ENCODE results near the gene NTSR1. TPM values are rescaled to one million over a fixed set of nuclear protein-coding genes. Genes with fewer than 3 reads are reported as not detected.

The NTSR1 gene
- total and polyA plus RNA-seq, 2 of the 8 experiments (the other 6 are each of a cell fraction or from before 2014, with no cell fraction given): 0.53 to 0.89 TPM

DNA sequence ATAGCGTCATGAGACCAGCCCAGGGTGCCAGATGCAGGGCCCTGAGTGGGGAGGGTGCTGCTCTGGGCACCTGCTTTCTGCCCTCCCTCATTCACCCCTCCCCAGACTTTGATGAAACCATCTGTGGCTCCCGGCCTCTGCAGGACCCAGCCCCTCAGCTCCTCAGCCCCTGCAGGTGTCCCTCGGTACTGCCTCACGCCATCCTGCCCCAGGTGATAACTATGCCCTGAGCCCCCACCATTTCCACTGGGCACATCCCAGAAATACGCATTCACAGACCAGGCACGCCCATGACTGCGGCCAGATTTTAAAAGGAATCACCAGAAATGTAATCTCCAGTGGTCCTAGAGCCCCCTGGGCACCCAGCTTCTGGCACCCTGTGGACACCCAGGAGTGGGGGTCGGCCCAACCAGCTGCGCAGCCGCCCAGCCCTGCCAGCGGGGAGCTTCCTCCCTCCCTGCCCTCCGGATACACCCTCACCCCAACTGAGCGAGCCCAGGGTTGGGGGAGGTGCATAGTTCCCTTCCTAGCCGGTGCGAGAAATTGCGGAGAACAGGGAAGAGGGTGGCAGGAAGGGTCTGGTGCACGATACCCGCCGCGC is 615 bp upstream of the NTSR1 start:
- Histone ChIP-seq H3K9me3 (ENCODE audit: insufficient read depth in 2 of 2, low read depth in 1 of 2, low read length in 1 of 2) (no peaks in the 10 kb centered on the region), H2AFZ (ENCODE audit: low read length) (no peak overlapping the region), H3K14ac (ENCODE audit: insufficient read length) (no peak overlapping the region), H4K91ac (replicated peaks; ENCODE audit: insufficient read length, low read length) (no peak overlapping the region), H3K79me1 (ENCODE audit: low read depth, low read length) (no peaks in the 10 kb centered on the region), H3K56ac (replicated peaks; ENCODE audit: insufficient read length, low read depth, low read length) (no peak overlapping the region), H2AK5ac (ENCODE audit: low read depth, low read length) (no peak overlapping the region), H3K27me3 (replicated peaks in 1 of 4; ENCODE audit: control insufficient read depth in 3 of 4, extremely low read depth in 1 of 4, insufficient read depth in 3 of 4, low read length in 3 of 4) (peaks cover 22 to 40% (median 30%) of the 10 kb centered on the region in 4 experiments), H2BK12ac (ENCODE audit: low read depth, low read length) (peak overlapping the region; percentile 50; the same call in 1 of the 2 replicates), H3K36me3 (ENCODE audit: control insufficient read depth in 2 of 4, insufficient read depth in 4 of 4, low read length in 3 of 4) (no peaks in the 10 kb centered on the region), H4K5ac (ENCODE audit: insufficient read length, low read depth, low read length) (no peak overlapping the region), H2BK5ac (ENCODE audit: low read depth, low read length) (peak overlapping the region; percentile 44; the same call in 1 of the 2 replicates), H3K79me2 (ENCODE audit: control insufficient read depth in 1 of 2, insufficient read depth in 2 of 2, low read length in 2 of 2) (no peaks in the 10 kb centered on the region), H3K23ac (ENCODE audit: insufficient read length) (no peak overlapping the region), H4K20me1 (replicated peaks in 1 of 2; ENCODE audit: control insufficient read depth in 1 of 2, insufficient read depth in 2 of 2, low read length in 2 of 2) (peaks cover 3 to 5% of the 10 kb centered on the region in 2 experiments), H2BK20ac (ENCODE audit: low read length) (no peak overlapping the region), H2BK120ac (replicated peaks; ENCODE audit: low read depth, low read length) (no peak overlapping the region), H3K18ac (ENCODE audit: extremely low read depth, low read length) (no peak overlapping the region; the same call in 1 of the 2 replicates), H3K9ac (replicated peaks in 1 of 4; ENCODE audit: extremely low read depth in 1 of 4, low read depth in 3 of 4, low read length in 3 of 4) (no peak overlapping the region; a peak in 1 of 7 replicates), H3K4me2 (ENCODE audit: insufficient read depth in 1 of 2, low read depth in 2 of 2, low read length in 2 of 2) (peak overlapping the region; percentile 68 to 84), H3K4me3 (ENCODE audit: extremely low read depth in 1 of 4, insufficient read depth in 2 of 4, low read depth in 3 of 4, low read length in 4 of 4) (peak overlapping the region; percentile 15 to 56 (median 48)), H4K8ac (ENCODE audit: extremely low read depth, insufficient read depth, low read length) (no peak overlapping the region; the same call in 1 of the 2 replicates), H3K4ac (replicated peaks; ENCODE audit: insufficient read length, low read depth, low read length) (no peak overlapping the region), H3K27ac (ENCODE audit: low read depth, low read length) (no peak overlapping the region), H3K4me1 (replicated peaks in 1 of 4; ENCODE audit: control insufficient read depth in 3 of 4, insufficient read depth in 4 of 4, low read length in 3 of 4) (peaks cover 0 to 8% (median 7%) of the 10 kb centered on the region in 4 experiments; a peak in 5 of 7 replicates), H3K23me2 (ENCODE audit: low read depth, low read length) (peaks cover 11% of the 10 kb centered on the region; the same call in 1 of the 2 replicates), H2BK15ac (ENCODE audit: low read length) (peak overlapping the region; percentile 92; the same call in 1 of the 2 replicates)
- CTCF ChIA-PET (ENCODE audit: partially characterized antibody): interaction anchor here (0.8 to 4.7 kb wide), 35 partner anchors 10 to 195 kb away, joined by 3 to 38 read pairs (median 4); no protein-coding TSS in a partner anchor
- WGBS, 2 experiments (ENCODE audit: extremely low coverage in 1 of 2, insufficient coverage in 1 of 2, insufficient read length in 1 of 2, insufficient replicate concordance in 2 of 2, low coverage in 1 of 2, low lambda C conversion rate in 2 of 2, missing lambda C conversion rate in 1 of 2): 7% methylated on average over 11 of the region's 20 CpGs; no CpG with 5 or more reads in 1 of the 2 experiments
- DNase-seq (ENCODE audit: low read depth in 1 of 2, low spot score in 2 of 2) (peak in 1 of 2 experiments; percentile 86), FAIRE-seq (no peak)
- POLR2A ChIA-PET (ENCODE audit: partially characterized antibody): interaction anchor here (1.0 to 1.5 kb wide), 3 partner anchors 11 to 107 kb away, joined by 3 to 4 read pairs (median 4); no protein-coding TSS in a partner anchor
- TF ChIP-seq, protein P1, sequence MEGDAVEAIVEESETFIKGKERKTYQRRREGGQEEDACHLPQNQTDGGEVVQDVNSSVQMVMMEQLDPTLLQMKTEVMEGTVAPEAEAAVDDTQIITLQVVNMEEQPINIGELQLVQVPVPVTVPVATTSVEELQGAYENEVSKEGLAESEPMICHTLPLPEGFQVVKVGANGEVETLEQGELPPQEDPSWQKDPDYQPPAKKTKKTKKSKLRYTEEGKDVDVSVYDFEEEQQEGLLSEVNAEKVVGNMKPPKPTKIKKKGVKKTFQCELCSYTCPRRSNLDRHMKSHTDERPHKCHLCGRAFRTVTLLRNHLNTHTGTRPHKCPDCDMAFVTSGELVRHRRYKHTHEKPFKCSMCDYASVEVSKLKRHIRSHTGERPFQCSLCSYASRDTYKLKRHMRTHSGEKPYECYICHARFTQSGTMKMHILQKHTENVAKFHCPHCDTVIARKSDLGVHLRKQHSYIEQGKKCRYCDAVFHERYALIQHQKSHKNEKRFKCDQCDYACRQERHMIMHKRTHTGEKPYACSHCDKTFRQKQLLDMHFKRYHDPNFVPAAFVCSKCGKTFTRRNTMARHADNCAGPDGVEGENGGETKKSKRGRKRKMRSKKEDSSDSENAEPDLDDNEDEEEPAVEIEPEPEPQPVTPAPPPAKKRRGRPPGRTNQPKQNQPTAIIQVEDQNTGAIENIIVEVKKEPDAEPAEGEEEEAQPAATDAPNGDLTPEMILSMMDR (IDR thresholded peaks at IDR 0.05; ENCODE audit: control extremely low read depth in 1 of 3, insufficient read depth in 1 of 3, low read depth in 1 of 3, low read length in 3 of 3): peak; percentile 65 to 79 (median 67)
- no peak for TF ChIP-seq SUZ12 (IDR thresholded peaks at IDR 0.05; ENCODE audit: low read length)
- peak; percentile 43 to 48; a peak in 3 of 4 replicates for TF ChIP-seq RAD21 (IDR thresholded peaks at IDR 0.05 in 1 of 2, conservative IDR thresholded peaks at IDR 0.05 in 1 of 2; ENCODE audit: low read depth in 2 of 2, low read length in 2 of 2)
- no peak for TF ChIP-seq CTBP2 (IDR thresholded peaks at IDR 0.05; ENCODE audit: borderline replicate concordance, insufficient read depth, insufficient read length, low read length)
- TF ChIP-seq HDAC2 (IDR thresholded peaks at IDR 0.05; ENCODE audit: borderline replicate concordance in 1 of 2, low read depth in 2 of 2, low read length in 2 of 2): no peak
- peak; percentile 40 for TF ChIP-seq KDM4A (IDR thresholded peaks at IDR 0.05; ENCODE audit: low read depth, low read length, severe bottlenecking)
- TF ChIP-seq SP2 (IDR thresholded peaks at IDR 0.05; ENCODE audit: low read length): no peak
